Astrocyte of the cerebellum (primary cell): ENCODE measurements around the gene CSNK1A1.
"Not testable (repeated sequence)": the region's sequence is repeated elsewhere in the genome, so short reads cannot be mapped to it uniquely, and the experiment has no call there.

ENCODE experiments used
- DNase-seq: peaks from one replicate; pipeline ENCODE4 v3.0.0-alpha.2; 2011; ENCODE audit warnings: low read depth
- H3K4me3 ChIP-seq: 2 replicates; pipeline ENCODE4 v1.5.1; 2011; ENCODE audit warnings: mild to moderate bottlenecking, low read depth, low read length, moderate library complexity
- in situ Hi-C: cut with HindIII; loops from 2 replicates; pipeline ENCODE4 v1.10.0; 2017; ENCODE audit warnings: low sequenced_read_pairs
- TF ChIP-seq, protein P1 (sequence below): IDR thresholded peaks from 2 replicates; pipeline ENCODE4 v1.5.1; 2012; ENCODE audit warnings: low read length, low read depth, moderate library complexity, mild to moderate bottlenecking; ENCODE audit errors: missing control alignments

CSNK1A1 gene

GRCh38 chr5:149526845-149527590 is 24.2 kb downstream of the CSNK1A1 start:
- DNase-seq: peak; percentile 8
- H3K4me3 ChIP-seq: no peak overlapping the region
- in situ Hi-C loops: no loop called here
- TF ChIP-seq, protein P1, sequence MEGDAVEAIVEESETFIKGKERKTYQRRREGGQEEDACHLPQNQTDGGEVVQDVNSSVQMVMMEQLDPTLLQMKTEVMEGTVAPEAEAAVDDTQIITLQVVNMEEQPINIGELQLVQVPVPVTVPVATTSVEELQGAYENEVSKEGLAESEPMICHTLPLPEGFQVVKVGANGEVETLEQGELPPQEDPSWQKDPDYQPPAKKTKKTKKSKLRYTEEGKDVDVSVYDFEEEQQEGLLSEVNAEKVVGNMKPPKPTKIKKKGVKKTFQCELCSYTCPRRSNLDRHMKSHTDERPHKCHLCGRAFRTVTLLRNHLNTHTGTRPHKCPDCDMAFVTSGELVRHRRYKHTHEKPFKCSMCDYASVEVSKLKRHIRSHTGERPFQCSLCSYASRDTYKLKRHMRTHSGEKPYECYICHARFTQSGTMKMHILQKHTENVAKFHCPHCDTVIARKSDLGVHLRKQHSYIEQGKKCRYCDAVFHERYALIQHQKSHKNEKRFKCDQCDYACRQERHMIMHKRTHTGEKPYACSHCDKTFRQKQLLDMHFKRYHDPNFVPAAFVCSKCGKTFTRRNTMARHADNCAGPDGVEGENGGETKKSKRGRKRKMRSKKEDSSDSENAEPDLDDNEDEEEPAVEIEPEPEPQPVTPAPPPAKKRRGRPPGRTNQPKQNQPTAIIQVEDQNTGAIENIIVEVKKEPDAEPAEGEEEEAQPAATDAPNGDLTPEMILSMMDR: no peak

DNA sequence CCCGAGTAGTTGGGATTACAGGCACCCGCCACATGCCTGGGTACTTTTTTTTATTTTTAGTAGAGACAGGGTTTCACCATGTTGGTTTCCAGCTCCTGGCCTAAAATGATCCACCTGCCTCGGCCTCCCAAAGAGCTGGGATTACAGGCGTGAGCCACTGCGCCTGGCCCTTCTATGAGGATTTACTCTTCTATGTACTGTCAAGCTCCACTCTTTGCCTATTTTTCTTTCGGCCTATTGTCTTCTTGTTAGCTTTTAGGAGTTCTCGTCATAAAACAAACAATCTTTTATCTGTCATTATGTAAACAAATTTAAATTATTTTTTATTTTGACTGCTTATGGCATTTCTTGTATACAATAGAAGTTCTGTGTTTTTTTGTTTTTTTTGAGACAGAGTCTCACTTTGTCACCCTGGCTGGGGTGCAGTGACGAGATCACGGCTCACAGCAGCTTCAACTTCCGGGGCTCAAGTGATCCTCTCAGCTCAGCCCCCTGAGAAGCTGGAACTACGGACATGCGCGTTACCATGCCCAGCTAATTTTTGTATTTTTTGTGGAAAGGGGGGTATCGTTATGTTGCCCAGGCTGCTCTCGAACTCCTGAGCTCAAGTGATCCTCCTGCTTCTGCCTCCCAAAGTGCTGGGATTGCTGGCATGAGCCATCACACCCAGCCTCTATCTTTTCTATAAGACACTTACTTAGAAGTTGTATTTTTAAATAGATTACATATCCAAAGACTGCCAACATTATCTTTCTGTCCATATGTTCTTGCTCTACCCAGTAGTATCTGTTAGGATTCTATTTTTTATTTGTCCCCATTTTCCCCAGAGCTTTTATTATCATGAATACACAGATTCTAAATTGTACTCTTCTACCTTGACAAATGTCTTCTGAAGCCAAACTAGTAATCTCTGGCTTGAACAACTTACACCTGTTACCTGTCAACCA is 29.2 kb downstream of the CSNK1A1 start:
- in situ Hi-C loops: no loop called here
- DNase-seq: no peak
- TF ChIP-seq, protein P1: no peak

GRCh38 chr5:149519601-149520000 is 31.6 kb downstream of the CSNK1A1 start:
- TF ChIP-seq, protein P1: no peak
- in situ Hi-C loops: no loop called here

More for the DNA sequence above, 29.2 kb downstream of the CSNK1A1 start:
- H3K4me3 ChIP-seq: no peak overlapping the region

DNA sequence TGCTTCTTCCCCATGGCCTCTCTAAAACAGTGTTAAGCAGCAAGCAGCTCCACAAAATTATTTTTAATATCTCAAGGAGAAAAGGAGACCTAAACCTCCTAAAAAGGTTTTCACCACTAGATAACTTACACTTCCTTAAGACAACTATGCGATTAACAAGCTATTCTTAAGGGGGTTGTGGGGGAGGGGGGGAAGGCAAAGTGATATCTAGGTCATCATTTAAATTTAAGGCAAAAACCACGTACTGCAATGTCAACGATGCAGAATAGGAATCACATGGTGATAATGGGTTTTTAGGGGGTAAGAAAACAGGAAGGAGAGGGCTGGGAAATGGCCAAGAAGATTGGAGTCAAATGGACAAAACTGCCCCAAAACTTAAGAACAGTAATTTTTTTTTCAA is 32.6 kb downstream of the CSNK1A1 start:
- in situ Hi-C loops: no loop called here
- no peak overlapping the region for H3K4me3 ChIP-seq
- DNase-seq: no peak
- TF ChIP-seq, protein P1: no peak

More at GRCh38 chr5:149519601-149520000, 31.6 kb downstream of the CSNK1A1 start:
- no peak overlapping the region for H3K4me3 ChIP-seq
- DNase-seq: no peak

- TF ChIP-seq, protein P1: no peak
- in situ Hi-C loops: no loop called here
- no peak for DNase-seq
Observed at GRCh38 chr5:149517461-149518122, 33.6 kb downstream of the CSNK1A1 start.

DNA sequence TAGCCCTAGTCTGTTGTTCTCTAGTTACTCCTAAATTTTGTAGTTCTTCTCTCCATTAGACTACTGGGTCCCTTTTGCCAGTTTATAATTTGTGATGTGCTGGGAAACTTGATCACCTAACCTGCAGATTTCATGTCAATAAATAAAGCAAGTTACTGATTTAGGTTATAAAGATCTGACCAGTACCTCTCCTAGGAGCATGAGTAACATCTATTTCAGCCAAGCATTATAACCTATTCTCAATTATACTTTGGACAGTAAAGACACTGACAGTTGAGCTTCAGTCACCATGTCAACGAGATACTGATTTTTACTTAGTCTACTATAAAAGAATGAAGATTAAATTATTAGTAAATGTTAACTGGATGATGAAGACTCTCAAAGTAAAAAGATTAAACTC is 36.7 kb downstream of the CSNK1A1 start:
- no peak overlapping the region for H3K4me3 ChIP-seq
- TF ChIP-seq, protein P1: no peak
- no peak for DNase-seq
- in situ Hi-C loops: loop anchor here (5.0 kb wide), 1 partner anchor 33 kb away; no protein-coding TSS in a partner anchor

More at GRCh38 chr5:149517461-149518122, 33.6 kb downstream of the CSNK1A1 start:
- H3K4me3 ChIP-seq: no peak overlapping the region

DNA sequence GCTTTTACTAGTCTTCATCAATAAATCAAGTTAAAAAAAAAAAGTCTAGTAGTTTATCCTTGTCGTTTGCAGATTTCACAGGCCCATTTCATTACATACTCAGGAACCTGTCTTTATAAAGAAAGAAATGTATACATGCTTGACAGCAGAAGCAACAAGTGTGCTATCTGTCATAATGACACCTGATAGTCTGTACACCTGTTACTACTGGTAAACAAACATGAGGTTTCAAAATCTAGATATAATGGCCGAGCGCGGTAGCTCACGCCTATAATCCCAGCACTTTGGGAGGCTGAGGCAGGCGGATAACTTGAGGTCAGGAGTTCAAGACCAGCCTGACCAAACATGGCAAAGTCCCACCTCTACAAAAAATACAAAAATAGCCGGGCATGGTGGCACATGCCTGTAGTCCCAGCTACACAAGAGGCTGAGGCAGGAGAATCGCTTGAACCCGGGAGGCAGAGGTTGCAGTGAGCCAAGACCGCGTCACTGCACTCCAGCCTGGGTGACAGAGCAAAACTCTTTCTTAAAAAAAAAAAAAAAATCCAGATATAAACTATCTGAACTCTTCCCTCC is 37.8 kb downstream of the CSNK1A1 start:
- in situ Hi-C loops: loop anchor here (5.0 kb wide), 1 partner anchor 34 kb away; no protein-coding TSS in a partner anchor
- H3K4me3 ChIP-seq, DNase-seq: not testable (repeated sequence)
